ENCODE data around the gene POLD3.
"Not testable (repeated sequence)": the region's sequence is repeated elsewhere in the genome, so short reads cannot be mapped to it uniquely, and the experiment has no call there.

The POLD3 gene

GRCh38 chr11:74581954-74582547 is 10.3 kb upstream of the POLD3 start:
- TF ChIP-seq CTCF (IDR thresholded peaks at IDR 0.05; ENCODE audit: insufficient read depth, missing control alignments), result no peak
- DNase-seq (ENCODE audit: insufficient read length, low spot score), result no peak
- FAIRE-seq, result no peak

GRCh38 chr11:74583024-74583624 is 9.3 kb upstream of the POLD3 start:
- no peak for FAIRE-seq
- no peak for TF ChIP-seq CTCF (IDR thresholded peaks at IDR 0.05; ENCODE audit: insufficient read depth, missing control alignments)
- no peak for DNase-seq (ENCODE audit: insufficient read length, low spot score)

- not testable (repeated sequence) for FAIRE-seq; DNase-seq (ENCODE audit: insufficient read length, low spot score)
Observed at GRCh38 chr11:74590492-74590891, 1.9 kb upstream of the POLD3 start.

- no peak for DNase-seq (ENCODE audit: insufficient read length, low spot score)
- no peak for TF ChIP-seq CTCF (IDR thresholded peaks at IDR 0.05; ENCODE audit: insufficient read depth, missing control alignments)
- no peak for FAIRE-seq
Observed at GRCh38 chr11:74592063-74592440, 330 bp upstream of the POLD3 start.

GRCh38 chr11:74593463-74593862 is 1.1 kb downstream of the POLD3 start:
- DNase-seq (ENCODE audit: insufficient read length, low spot score) (no peak), FAIRE-seq (no peak)
- TF ChIP-seq CTCF (IDR thresholded peaks at IDR 0.05; ENCODE audit: insufficient read depth, missing control alignments), result no peak

GRCh38 chr11:74602637-74603556 is 10.5 kb downstream of the POLD3 start:
- no peak for TF ChIP-seq CTCF (IDR thresholded peaks at IDR 0.05; ENCODE audit: insufficient read depth, missing control alignments)
- DNase-seq (ENCODE audit: insufficient read length, low spot score) (no peak), FAIRE-seq (no peak)

GRCh38 chr11:74603845-74604244 is 11.5 kb downstream of the POLD3 start:
- DNase-seq (ENCODE audit: insufficient read length, low spot score), result no peak
- TF ChIP-seq CTCF (IDR thresholded peaks at IDR 0.05; ENCODE audit: insufficient read depth, missing control alignments), result no peak
- no peak for FAIRE-seq
